ENCODE results near the gene CNTNAP2. TPM values are rescaled to one million over a fixed set of nuclear protein-coding genes. Genes with fewer than 3 reads are reported as not detected.
"Not testable (repeated sequence)": the region's sequence is repeated elsewhere in the genome, so short reads cannot be mapped to it uniquely, and the experiment has no call there.

The CNTNAP2 gene
- total and polyA plus RNA-seq, 2 of the 8 experiments (the other 6 are each of a cell fraction or from before 2014, with no cell fraction given), result 27.9 to 71.0 TPM

DNA sequence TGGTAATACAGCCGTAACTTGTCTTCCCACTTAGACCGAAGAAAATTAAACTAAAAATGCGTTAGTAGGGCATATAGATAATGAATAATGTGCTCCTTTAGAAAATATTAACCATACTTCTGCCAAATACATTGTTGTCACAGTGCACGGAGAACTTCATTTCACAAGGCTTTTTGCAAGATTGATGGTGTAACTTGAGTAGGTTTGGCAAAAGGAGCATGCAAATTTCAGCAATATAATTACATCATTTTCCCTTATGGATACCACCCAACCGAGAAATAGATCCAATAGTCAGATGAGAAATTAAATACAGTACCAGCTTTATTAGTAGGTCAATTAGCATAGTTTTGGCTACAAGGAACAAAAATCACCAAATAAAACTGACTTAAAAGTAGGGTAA lies 1681.4 kb downstream of the CNTNAP2 start:
- Histone ChIP-seq H3K79me1 (ENCODE audit: low read depth, low read length) (no peaks in the 10 kb centered on the region), H2BK20ac (ENCODE audit: low read length) (no peak overlapping the region), H3K4ac (replicated peaks; ENCODE audit: insufficient read length, low read depth, low read length) (no peak overlapping the region), H2BK12ac (ENCODE audit: low read depth, low read length) (no peak overlapping the region), H4K20me1 (replicated peaks in 1 of 2; ENCODE audit: control insufficient read depth in 1 of 2, insufficient read depth in 2 of 2, low read length in 2 of 2) (no peaks in the 10 kb centered on the region), H4K8ac (ENCODE audit: extremely low read depth, insufficient read depth, low read length) (no peak overlapping the region), H3K4me3 (ENCODE audit: extremely low read depth in 1 of 4, insufficient read depth in 2 of 4, low read depth in 3 of 4, low read length in 4 of 4) (no peak overlapping the region), H3K4me2 (ENCODE audit: insufficient read depth in 1 of 2, low read depth in 2 of 2, low read length in 2 of 2) (no peak overlapping the region), H3K23ac (ENCODE audit: insufficient read length) (no peak overlapping the region), H2BK120ac (replicated peaks; ENCODE audit: low read depth, low read length) (no peak overlapping the region), H3K56ac (replicated peaks; ENCODE audit: insufficient read length, low read depth, low read length) (no peak overlapping the region), H3K4me1 (replicated peaks in 1 of 4; ENCODE audit: control insufficient read depth in 3 of 4, insufficient read depth in 4 of 4, low read length in 3 of 4) (no peaks in the 10 kb centered on the region), H2BK15ac (ENCODE audit: low read length) (no peak overlapping the region), H2AFZ (ENCODE audit: low read length) (no peak overlapping the region), H3K27me3 (replicated peaks in 1 of 4; ENCODE audit: control insufficient read depth in 3 of 4, extremely low read depth in 1 of 4, insufficient read depth in 3 of 4, low read length in 3 of 4) (no peaks in the 10 kb centered on the region), H3K27ac (ENCODE audit: low read depth, low read length) (no peak overlapping the region), H2AK5ac (ENCODE audit: low read depth, low read length) (no peak overlapping the region), H3K23me2 (ENCODE audit: low read depth, low read length) (no peaks in the 10 kb centered on the region), H4K91ac (replicated peaks; ENCODE audit: insufficient read length, low read length) (no peak overlapping the region), H3K18ac (ENCODE audit: extremely low read depth, low read length) (no peak overlapping the region), H2BK5ac (ENCODE audit: low read depth, low read length) (no peak overlapping the region), H3K9me3 (ENCODE audit: insufficient read depth in 2 of 2, low read depth in 1 of 2, low read length in 1 of 2) (no peaks in the 10 kb centered on the region), H3K79me2 (ENCODE audit: control insufficient read depth in 1 of 2, insufficient read depth in 2 of 2, low read length in 2 of 2) (no peaks in the 10 kb centered on the region), H4K5ac (ENCODE audit: insufficient read length, low read depth, low read length) (no peak overlapping the region), H3K14ac (ENCODE audit: insufficient read length) (no peak overlapping the region), H3K36me3 (ENCODE audit: control insufficient read depth in 2 of 4, insufficient read depth in 4 of 4, low read length in 3 of 4) (no peaks in the 10 kb centered on the region), H3K9ac (replicated peaks in 1 of 4; ENCODE audit: extremely low read depth in 1 of 4, low read depth in 3 of 4, low read length in 3 of 4) (no peak overlapping the region)
- FAIRE-seq (no peak), DNase-seq (ENCODE audit: low read depth in 1 of 2, low spot score in 2 of 2) (no peak)
- ChIA-PET CTCF (ENCODE audit: partially characterized antibody) (interaction anchor here (0.6 to 0.7 kb wide), 2 partner anchors 71 to 94 kb away, joined by 3 read pairs; no protein-coding TSS in a partner anchor), POLR2A (ENCODE audit: partially characterized antibody) (no interaction called here)
- WGBS, 2 experiments (ENCODE audit: extremely low coverage in 1 of 2, insufficient coverage in 1 of 2, insufficient read length in 1 of 2, insufficient replicate concordance in 2 of 2, low coverage in 1 of 2, low lambda C conversion rate in 2 of 2, missing lambda C conversion rate in 1 of 2), result 95% methylated on average over 5 of the region's 5 CpGs; no CpG with 5 or more reads in 1 of the 2 experiments
- TF ChIP-seq HDAC6 (IDR thresholded peaks at IDR 0.05; ENCODE audit: low read depth, low read length), result no peak
- no peak for TF ChIP-seq SIX5 (IDR thresholded peaks at IDR 0.05; ENCODE audit: low read depth, low read length)

GRCh38 chr7:147801762-147802161 lies 1685.2 kb downstream of the CNTNAP2 start:
- H4K20me1 ChIP-seq (replicated peaks in 1 of 2; ENCODE audit: control insufficient read depth in 1 of 2, insufficient read depth in 2 of 2, low read length in 2 of 2); H3K79me1 ChIP-seq (ENCODE audit: low read depth, low read length); H3K23ac ChIP-seq (ENCODE audit: insufficient read length); H3K9ac ChIP-seq (replicated peaks in 1 of 4; ENCODE audit: extremely low read depth in 1 of 4, low read depth in 3 of 4, low read length in 3 of 4); H3K4me1 ChIP-seq (replicated peaks in 1 of 4; ENCODE audit: control insufficient read depth in 3 of 4, insufficient read depth in 4 of 4, low read length in 3 of 4); CTCF ChIA-PET (ENCODE audit: partially characterized antibody); H2BK15ac ChIP-seq (ENCODE audit: low read length); H2BK120ac ChIP-seq (replicated peaks; ENCODE audit: low read depth, low read length); FAIRE-seq; H3K4me3 ChIP-seq (ENCODE audit: extremely low read depth in 1 of 4, insufficient read depth in 2 of 4, low read depth in 3 of 4, low read length in 4 of 4); H3K4ac ChIP-seq (replicated peaks; ENCODE audit: insufficient read length, low read depth, low read length); H2BK12ac ChIP-seq (ENCODE audit: low read depth, low read length); H3K9me3 ChIP-seq (ENCODE audit: insufficient read depth in 2 of 2, low read depth in 1 of 2, low read length in 1 of 2); DNase-seq (ENCODE audit: low read depth in 1 of 2, low spot score in 2 of 2); H3K27me3 ChIP-seq (replicated peaks in 1 of 4; ENCODE audit: control insufficient read depth in 3 of 4, extremely low read depth in 1 of 4, insufficient read depth in 3 of 4, low read length in 3 of 4); H2BK20ac ChIP-seq (ENCODE audit: low read length); H3K27ac ChIP-seq (ENCODE audit: low read depth, low read length); H4K91ac ChIP-seq (replicated peaks; ENCODE audit: insufficient read length, low read length); H3K23me2 ChIP-seq (ENCODE audit: low read depth, low read length); H3K14ac ChIP-seq (ENCODE audit: insufficient read length); H3K4me2 ChIP-seq (ENCODE audit: insufficient read depth in 1 of 2, low read depth in 2 of 2, low read length in 2 of 2); H3K79me2 ChIP-seq (ENCODE audit: control insufficient read depth in 1 of 2, insufficient read depth in 2 of 2, low read length in 2 of 2); H3K36me3 ChIP-seq (ENCODE audit: control insufficient read depth in 2 of 4, insufficient read depth in 4 of 4, low read length in 3 of 4); H2AK5ac ChIP-seq (ENCODE audit: low read depth, low read length); H4K8ac ChIP-seq (ENCODE audit: extremely low read depth, insufficient read depth, low read length); H3K18ac ChIP-seq (ENCODE audit: extremely low read depth, low read length); H3K56ac ChIP-seq (replicated peaks; ENCODE audit: insufficient read length, low read depth, low read length); H4K5ac ChIP-seq (ENCODE audit: insufficient read length, low read depth, low read length); H2AFZ ChIP-seq (ENCODE audit: low read length); H2BK5ac ChIP-seq (ENCODE audit: low read depth, low read length); POLR2A ChIA-PET (ENCODE audit: partially characterized antibody): not testable (repeated sequence)
- WGBS, 2 experiments (ENCODE audit: extremely low coverage in 1 of 2, insufficient coverage in 1 of 2, insufficient read length in 1 of 2, insufficient replicate concordance in 2 of 2, low coverage in 1 of 2, low lambda C conversion rate in 2 of 2, missing lambda C conversion rate in 1 of 2), result 69% methylated on average over 9 of the region's 30 CpGs; no CpG with 5 or more reads in 1 of the 2 experiments
